H9 (cell line): Measurements from ENCODE around the gene DPF3. TPM values are rescaled to one million over a fixed set of nuclear protein-coding genes. Genes with fewer than 3 reads are reported as not detected.

ENCODE experiments used
- DNase-seq: peaks from one replicate; pipeline ENCODE4 v3.0.0-alpha.2; 2017
- H2AFZ ChIP-seq: one replicate; pipeline ENCODE4 v1.6.1; 2013; ENCODE audit warnings: mild to moderate bottlenecking, low read length, control low read depth, moderate library complexity
- H2AK5ac ChIP-seq: 2 replicates; pipeline ENCODE4 v1.6.1; 2013; ENCODE audit warnings: low read length, control low read depth, mixed read lengths; ENCODE audit not compliant: insufficient read length
- H2BK120ac ChIP-seq: one replicate; pipeline ENCODE4 v1.6.1; 2013; ENCODE audit warnings: low read depth, mild to moderate bottlenecking, low read length, control low read depth, inconsistent platforms; ENCODE audit not compliant: poor library complexity, severe bottlenecking
- H2BK12ac ChIP-seq: 2 replicates; pipeline ENCODE4 v1.6.1; 2013; ENCODE audit warnings: low read length, control low read depth, mixed read lengths, low read depth; ENCODE audit not compliant: insufficient read length
- H2BK15ac ChIP-seq: 2 replicates; pipeline ENCODE4 v1.6.1; 2013; ENCODE audit warnings: low read depth, low read length, control low read depth
- H2BK20ac ChIP-seq: one replicate; pipeline ENCODE4 v1.6.1; 2013; ENCODE audit warnings: low read depth, mild to moderate bottlenecking, low read length, control low read depth, inconsistent platforms; ENCODE audit not compliant: poor library complexity, severe bottlenecking
- H2BK5ac ChIP-seq: 2 replicates; pipeline ENCODE4 v1.6.1; 2013; ENCODE audit warnings: low read length, control low read depth, mixed read lengths; ENCODE audit not compliant: insufficient read length
- H3K14ac ChIP-seq: 2 replicates; pipeline ENCODE4 v1.6.1; 2013; ENCODE audit warnings: low read length, control low read depth; ENCODE audit not compliant: insufficient read depth
- H3K18ac ChIP-seq: 2 replicates; pipeline ENCODE4 v1.6.1; 2013; ENCODE audit warnings: low read depth, mild to moderate bottlenecking, mixed read lengths, low read length, control low read depth; ENCODE audit not compliant: insufficient read length
- H3K23ac ChIP-seq: 2 replicates; pipeline ENCODE4 v1.6.1; 2013; ENCODE audit warnings: low read length, control low read depth, mixed read lengths, low read depth; ENCODE audit not compliant: insufficient read length
- H3K23me2 ChIP-seq: 2 replicates; pipeline ENCODE4 v1.6.1; 2013; ENCODE audit warnings: low read depth, mild to moderate bottlenecking, mixed read lengths, low read length, control low read depth; ENCODE audit not compliant: insufficient read length, poor library complexity, severe bottlenecking
- H3K27ac ChIP-seq: 2 replicates; pipeline ENCODE4 v1.5.1; 2013; ENCODE audit warnings: low read length, control low read depth, mixed read lengths, low read depth; ENCODE audit not compliant: insufficient read length
- H3K27me3 ChIP-seq: 2 replicates; pipeline ENCODE4 v1.6.1; 2013; ENCODE audit warnings: low read length, control low read depth, inconsistent platforms; ENCODE audit not compliant: insufficient read depth
- H3K4ac ChIP-seq: 2 replicates; pipeline ENCODE4 v1.6.1; 2013; ENCODE audit warnings: low read depth, mild to moderate bottlenecking, control low read depth, inconsistent platforms, low read length, moderate library complexity
- H3K4me1 ChIP-seq: 2 replicates; pipeline ENCODE4 v1.6.1; 2013; ENCODE audit warnings: low read length, control low read depth, inconsistent platforms; ENCODE audit not compliant: insufficient read depth
- H3K4me2 ChIP-seq: 2 replicates; pipeline ENCODE4 v1.6.1; 2013; ENCODE audit warnings: low read length, control low read depth, mixed read lengths; ENCODE audit not compliant: insufficient read length, insufficient read depth
- H3K56ac ChIP-seq: 2 replicates; pipeline ENCODE4 v1.6.1; 2013; ENCODE audit warnings: low read depth, mild to moderate bottlenecking, mixed read lengths, low read length, control low read depth; ENCODE audit not compliant: insufficient read length
- H3K79me1 ChIP-seq: 2 replicates; pipeline ENCODE4 v1.6.1; 2013; ENCODE audit warnings: low read depth, mild to moderate bottlenecking, moderate library complexity, low read length, control low read depth, inconsistent platforms; ENCODE audit not compliant: insufficient read depth, poor library complexity, severe bottlenecking
- H3K79me2 ChIP-seq: 2 replicates; pipeline ENCODE4 v1.6.1; 2013; ENCODE audit warnings: low read length, control low read depth, inconsistent platforms; ENCODE audit not compliant: insufficient read depth
- H3K9ac ChIP-seq: 2 replicates; pipeline ENCODE4 v1.6.1; 2013; ENCODE audit warnings: low read length, control low read depth, mixed read lengths; ENCODE audit not compliant: insufficient read length; ENCODE audit errors: extremely low read depth
- H3K9me3 ChIP-seq: one replicate; pipeline ENCODE4 v1.6.1; 2013; ENCODE audit warnings: low read depth, low read length, inconsistent platforms; ENCODE audit not compliant: control insufficient read depth
- H3T11ph ChIP-seq: one replicate; pipeline ENCODE4 v1.6.1; 2013; ENCODE audit warnings: mild to moderate bottlenecking, low read length, control low read depth, inconsistent platforms
- H4K20me1 ChIP-seq: one replicate; pipeline ENCODE4 v1.6.1; 2013; ENCODE audit not compliant: control insufficient read depth, insufficient read length, insufficient read depth
- H4K5ac ChIP-seq: 2 replicates; pipeline ENCODE4 v1.6.1; 2013; ENCODE audit warnings: low read depth, mild to moderate bottlenecking, mixed read lengths, low read length, control low read depth; ENCODE audit not compliant: insufficient read length
- H4K8ac ChIP-seq: replicated peaks from 2 replicates; pipeline ENCODE4 v1.6.1; 2013; ENCODE audit warnings: low read length, control low read depth, mixed read lengths, low read depth; ENCODE audit not compliant: insufficient read length
- H4K91ac ChIP-seq: 2 replicates; pipeline ENCODE4 v1.6.1; 2013; ENCODE audit warnings: low read depth, mild to moderate bottlenecking, moderate library complexity, mixed read lengths, low read length, control low read depth; ENCODE audit not compliant: insufficient read length
- H3K27ac Mint-ChIP-seq, 3 experiments: 2 replicates in 2 of 3; 3 replicates in 1 of 3; pipeline ENCODE4 v1.8.0; 2020 to 2021; ENCODE audit warnings: mixed read lengths in 3 of 3, mild to moderate bottlenecking in 1 of 3, moderate library complexity in 1 of 3
- H3K27me3 Mint-ChIP-seq: 2 replicates; pipeline ENCODE4 v1.8.0; 2021; ENCODE audit warnings: low read depth, mild to moderate bottlenecking, moderate library complexity, mixed read lengths
- H3K36me3 Mint-ChIP-seq, 3 experiments: 2 replicates in 2 of 3; 3 replicates in 1 of 3; pipeline ENCODE4 v1.8.0; 2020 to 2021; ENCODE audit warnings: low read depth in 3 of 3, mixed read lengths in 3 of 3; ENCODE audit not compliant: insufficient read depth in 1 of 3
- H3K4me1 Mint-ChIP-seq, 2 experiments: 2 replicates each; pipeline ENCODE4 v1.8.0; 2020; ENCODE audit warnings: mixed read lengths in 2 of 2
- H3K4me3 Mint-ChIP-seq, 2 experiments: 2 replicates in 1 of 2; 3 replicates in 1 of 2; pipeline ENCODE4 v1.8.0; 2020 to 2021; ENCODE audit warnings: mild to moderate bottlenecking in 2 of 2, mixed read lengths in 2 of 2, moderate library complexity in 1 of 2
- H3K9me3 Mint-ChIP-seq, 2 experiments: 2 replicates in 1 of 2; 3 replicates in 1 of 2; pipeline ENCODE4 v1.8.0; 2020; ENCODE audit warnings: mild to moderate bottlenecking in 2 of 2, mixed read lengths in 2 of 2, moderate library complexity in 1 of 2
- CTCF ChIP-seq: fragments of 200-600 bp; sonication (generic); conservative IDR thresholded peaks from 3 replicates; pipeline ENCODE4 v1.8.0; 2021; ENCODE audit warnings: antibody characterized with exemption, mild to moderate bottlenecking
- WGBS: extraction: QIAGEN DNeasy Blood & Tissue Kit; methylation state at CpG from one replicate; pipeline ENCODE4 v1.1.7; 2013; ENCODE audit warnings: missing lambda C conversion rate, low lambda C conversion rate, mixed read lengths; ENCODE audit not compliant: insufficient read length; ENCODE audit errors: extremely low coverage; 5-methylcytosine and 5-hydroxymethylcytosine counted together
- total RNA-seq: library from RNA; stranded (reverse); gene quantifications from 2 replicates; pipeline ENCODE4 v1.2.1, GENCODE V29; 2021

DPF3 gene
- total RNA-seq, 1 experiment from 2014 or later = not detected

- H3K27me3 Mint-ChIP-seq = peaks cover 2% of the 10 kb centered on the region
- no peaks in the 10 kb centered on the region for H3K4me1 ChIP-seq
- no peak for TF ChIP-seq CTCF
- peaks cover 9 to 13% of the 10 kb centered on the region in 2 experiments for H3K9me3 Mint-ChIP-seq
- no peak overlapping the region for H3K23ac ChIP-seq
- no peak overlapping the region for H4K91ac ChIP-seq
- H3K9me3 ChIP-seq = peaks cover 3% of the 10 kb centered on the region
- no peaks in the 10 kb centered on the region for H3K79me2 ChIP-seq
- H3K4ac ChIP-seq = no peak overlapping the region
- H3K79me1 ChIP-seq = no peaks in the 10 kb centered on the region
- H2BK120ac ChIP-seq = no peak overlapping the region
- H2AFZ ChIP-seq = no peak overlapping the region
- WGBS = no CpG with 5 or more reads among the region's 6 CpGs
- H3K18ac ChIP-seq = no peak overlapping the region
- no peak for DNase-seq
- no peak overlapping the region for H3K9ac ChIP-seq
- no peak overlapping the region for H2BK12ac ChIP-seq
- H4K20me1 ChIP-seq = no peaks in the 10 kb centered on the region
- no peak overlapping the region for H3K4me2 ChIP-seq
- H2AK5ac ChIP-seq = no peak overlapping the region
- H3K27ac ChIP-seq = no peak overlapping the region
- H3K27me3 ChIP-seq = no peaks in the 10 kb centered on the region
- peaks cover 0 to 7% (median under 1%) of the 10 kb centered on the region in 3 experiments; a peak in 5 of 7 replicates for H3K36me3 Mint-ChIP-seq
- no peak overlapping the region for H3K4me3 Mint-ChIP-seq
- no peak overlapping the region for H3K56ac ChIP-seq
- H3K14ac ChIP-seq = no peak overlapping the region
- no peaks in the 10 kb centered on the region for H3K23me2 ChIP-seq
- 0 out of 4 replicates have a peak, but pooled peaks cover 0 to 3% of the 10 kb centered on the region in 2 experiments for H3K4me1 Mint-ChIP-seq
- no peak overlapping the region for H3T11ph ChIP-seq
- no peak overlapping the region for H3K27ac Mint-ChIP-seq
- no peak overlapping the region for H4K5ac ChIP-seq
- H2BK15ac ChIP-seq = no peak overlapping the region
- no peak overlapping the region for H4K8ac ChIP-seq
- H2BK20ac ChIP-seq = no peak overlapping the region
- no peak overlapping the region for H2BK5ac ChIP-seq
These were observed 140.0 kb downstream of the DPF3 start for GRCh38 chr14:72753879-72754400.
